Epidermal melanocyte (primary cell): Measurements from ENCODE around the gene RELN.
"Not testable (repeated sequence)": the region's sequence is repeated elsewhere in the genome, so short reads cannot be mapped to it uniquely, and the experiment has no call there.

Experiments
- DNase-seq: peaks from one replicate; pipeline ENCODE4 v3.0.0; 2011; ENCODE audit warnings: low spot score; ENCODE audit not compliant: insufficient read length

RELN gene

GRCh38 chr7:103989200-103989784 lies at the start of gene RELN:
Gene RELN, minus strand, starts transcription at chr7:103989658. Its CDS starts 302 bp downstream, at chr7:103989356.
- no peak for DNase-seq

- DNase-seq = no peak
Measured at GRCh38 chr7:104038136-104038535, 48.7 kb upstream of the RELN start.

GRCh38 chr7:104036889-104037288 lies 47.4 kb upstream of the RELN start:
- not testable (repeated sequence) for DNase-seq

GRCh38 chr7:104035351-104035750 lies 45.9 kb upstream of the RELN start:
- no peak for DNase-seq

- no peak for DNase-seq
Measured at GRCh38 chr7:104034679-104035078, 45.2 kb upstream of the RELN start.

- no peak for DNase-seq
Measured at GRCh38 chr7:104033837-104034236, 44.4 kb upstream of the RELN start.

GRCh38 chr7:104032486-104032885 lies 43.0 kb upstream of the RELN start:
- DNase-seq = no peak

- no peak for DNase-seq
Measured at GRCh38 chr7:104029765-104030164, 40.3 kb upstream of the RELN start.

- no peak for DNase-seq
Measured at GRCh38 chr7:104024632-104025031, 35.2 kb upstream of the RELN start.

GRCh38 chr7:104023100-104023499 lies 33.6 kb upstream of the RELN start:
- no peak for DNase-seq

- no peak for DNase-seq
Measured at GRCh38 chr7:104018425-104018824, 29.0 kb upstream of the RELN start.

- DNase-seq = no peak
Measured at GRCh38 chr7:104017001-104017400, 27.5 kb upstream of the RELN start.

GRCh38 chr7:104012835-104013234 lies 23.4 kb upstream of the RELN start:
- no peak for DNase-seq

- no peak for DNase-seq
Measured at GRCh38 chr7:104011829-104012228, 22.4 kb upstream of the RELN start.

GRCh38 chr7:104010052-104010909 lies 20.8 kb upstream of the RELN start:
- DNase-seq = no peak

GRCh38 chr7:104008107-104008506 lies 18.6 kb upstream of the RELN start:
- no peak for DNase-seq

- DNase-seq = no peak
Measured at GRCh38 chr7:104007614-104008013, 18.2 kb upstream of the RELN start.

- no peak for DNase-seq
Measured at GRCh38 chr7:104005197-104005596, 15.7 kb upstream of the RELN start.

GRCh38 chr7:103996639-103997038 lies 7.2 kb upstream of the RELN start:
- no peak for DNase-seq

- no peak for DNase-seq
Measured at GRCh38 chr7:103996017-103996551, 6.6 kb upstream of the RELN start.

- DNase-seq = no peak
Measured at GRCh38 chr7:103995554-103995953, 6.1 kb upstream of the RELN start.

GRCh38 chr7:103993551-103993950 lies 4.1 kb upstream of the RELN start:
- DNase-seq = no peak

GRCh38 chr7:103991406-103991805 lies 1.9 kb upstream of the RELN start:
- no peak for DNase-seq
